ENCODE data around the gene TMPRSS2.

Gene TMPRSS2

GRCh38 chr21:41465176-41465781 lies 42.7 kb downstream of the TMPRSS2 start:
- H3K4me1 ChIP-seq: no peaks in the 10 kb centered on the region
- no peaks in the 10 kb centered on the region for H3K9me3 ChIP-seq
- DNase-seq (ENCODE audit: low spot score in 2 of 2): no peak
- no peaks in the 10 kb centered on the region for H3K27me3 ChIP-seq (ENCODE audit: low read depth)
- no peaks in the 10 kb centered on the region for H3K36me3 ChIP-seq (replicated peaks)
- H3K4me3 ChIP-seq: no peak overlapping the region
- in situ Hi-C loops (cut with MboI; ENCODE audit: low sequenced_read_pairs): no loop called here

GRCh38 chr21:41460578-41461527 lies 47.1 kb downstream of the TMPRSS2 start:
- no peaks in the 10 kb centered on the region for H3K36me3 ChIP-seq (replicated peaks)
- DNase-seq (ENCODE audit: low spot score in 2 of 2): no peak
- H3K4me3 ChIP-seq: no peak overlapping the region
- H3K4me1 ChIP-seq: no peaks in the 10 kb centered on the region
- H3K9me3 ChIP-seq: no peaks in the 10 kb centered on the region
- no peaks in the 10 kb centered on the region for H3K27me3 ChIP-seq (ENCODE audit: low read depth)
- in situ Hi-C loops (cut with MboI; ENCODE audit: low sequenced_read_pairs): no loop called here

- H3K4me3 ChIP-seq: no peak overlapping the region
- in situ Hi-C loops (cut with MboI; ENCODE audit: low sequenced_read_pairs): no loop called here
- H3K27me3 ChIP-seq (ENCODE audit: low read depth): no peaks in the 10 kb centered on the region
- DNase-seq (ENCODE audit: low spot score in 2 of 2): no peak
- no peaks in the 10 kb centered on the region for H3K36me3 ChIP-seq (replicated peaks)
- no peaks in the 10 kb centered on the region for H3K9me3 ChIP-seq
- H3K4me1 ChIP-seq: no peaks in the 10 kb centered on the region
Observed at GRCh38 chr21:41459884-41460534, 47.9 kb downstream of the TMPRSS2 start.

GRCh38 chr21:41458559-41458958 lies 49.4 kb downstream of the TMPRSS2 start:
- in situ Hi-C loops (cut with MboI; ENCODE audit: low sequenced_read_pairs): no loop called here
- no peaks in the 10 kb centered on the region for H3K4me1 ChIP-seq
- no peaks in the 10 kb centered on the region for H3K36me3 ChIP-seq (replicated peaks)
- no peak overlapping the region for H3K4me3 ChIP-seq
- DNase-seq (ENCODE audit: low spot score in 2 of 2): no peak
- no peaks in the 10 kb centered on the region for H3K9me3 ChIP-seq
- H3K27me3 ChIP-seq (ENCODE audit: low read depth): no peaks in the 10 kb centered on the region

GRCh38 chr21:41458121-41458520 lies 49.8 kb downstream of the TMPRSS2 start:
- no peaks in the 10 kb centered on the region for H3K9me3 ChIP-seq
- no peaks in the 10 kb centered on the region for H3K27me3 ChIP-seq (ENCODE audit: low read depth)
- H3K4me3 ChIP-seq: no peak overlapping the region
- in situ Hi-C loops (cut with MboI; ENCODE audit: low sequenced_read_pairs): no loop called here
- DNase-seq (ENCODE audit: low spot score in 2 of 2): no peak
- H3K36me3 ChIP-seq (replicated peaks): no peaks in the 10 kb centered on the region
- no peaks in the 10 kb centered on the region for H3K4me1 ChIP-seq

GRCh38 chr21:41453761-41454160 lies 54.2 kb downstream of the TMPRSS2 start:
- no peaks in the 10 kb centered on the region for H3K27me3 ChIP-seq (ENCODE audit: low read depth)
- no peaks in the 10 kb centered on the region for H3K36me3 ChIP-seq (replicated peaks)
- DNase-seq (ENCODE audit: low spot score in 2 of 2): no peak
- no peak overlapping the region for H3K4me3 ChIP-seq
- in situ Hi-C loops (cut with MboI; ENCODE audit: low sequenced_read_pairs): no loop called here
- no peaks in the 10 kb centered on the region for H3K4me1 ChIP-seq
- H3K9me3 ChIP-seq: no peaks in the 10 kb centered on the region

- Histone ChIP-seq H3K4me3 (no peak overlapping the region), H3K9me3 (no peaks in the 10 kb centered on the region), H3K4me1 (no peaks in the 10 kb centered on the region), H3K36me3 (replicated peaks) (no peaks in the 10 kb centered on the region), H3K27me3 (ENCODE audit: low read depth) (no peaks in the 10 kb centered on the region)
- DNase-seq (ENCODE audit: low spot score in 2 of 2): no peak
- in situ Hi-C loops (cut with MboI; ENCODE audit: low sequenced_read_pairs): no loop called here
Observed at GRCh38 chr21:41453198-41453597, 54.8 kb downstream of the TMPRSS2 start.

GRCh38 chr21:41451753-41452676 lies 55.9 kb downstream of the TMPRSS2 start:
- Histone ChIP-seq H3K9me3 (no peaks in the 10 kb centered on the region), H3K36me3 (replicated peaks) (no peaks in the 10 kb centered on the region), H3K4me3 (no peak overlapping the region), H3K27me3 (ENCODE audit: low read depth) (no peaks in the 10 kb centered on the region), H3K4me1 (no peaks in the 10 kb centered on the region)
- no peak for DNase-seq (ENCODE audit: low spot score in 2 of 2)
- in situ Hi-C loops (cut with MboI; ENCODE audit: low sequenced_read_pairs): no loop called here

GRCh38 chr21:41449613-41450012 lies 58.3 kb downstream of the TMPRSS2 start:
- Histone ChIP-seq H3K4me3 (no peak overlapping the region), H3K27me3 (ENCODE audit: low read depth) (no peaks in the 10 kb centered on the region), H3K9me3 (no peaks in the 10 kb centered on the region), H3K4me1 (no peaks in the 10 kb centered on the region), H3K36me3 (replicated peaks) (no peaks in the 10 kb centered on the region)
- no peak for DNase-seq (ENCODE audit: low spot score in 2 of 2)
- in situ Hi-C loops (cut with MboI; ENCODE audit: low sequenced_read_pairs): no loop called here

- DNase-seq (ENCODE audit: low spot score in 2 of 2): no peak
- Histone ChIP-seq H3K9me3 (no peaks in the 10 kb centered on the region), H3K36me3 (replicated peaks) (no peaks in the 10 kb centered on the region), H3K4me1 (no peaks in the 10 kb centered on the region), H3K27me3 (ENCODE audit: low read depth) (no peaks in the 10 kb centered on the region), H3K4me3 (no peak overlapping the region)
- in situ Hi-C loops (cut with MboI; ENCODE audit: low sequenced_read_pairs): no loop called here
Observed at GRCh38 chr21:41447356-41447755, 60.6 kb downstream of the TMPRSS2 start.

GRCh38 chr21:41446586-41446985 lies 61.4 kb downstream of the TMPRSS2 start:
- Histone ChIP-seq H3K4me1 (no peaks in the 10 kb centered on the region), H3K36me3 (replicated peaks) (no peaks in the 10 kb centered on the region), H3K9me3 (no peaks in the 10 kb centered on the region), H3K27me3 (ENCODE audit: low read depth) (no peaks in the 10 kb centered on the region), H3K4me3 (no peak overlapping the region)
- in situ Hi-C loops (cut with MboI; ENCODE audit: low sequenced_read_pairs): no loop called here
- DNase-seq (ENCODE audit: low spot score in 2 of 2): no peak

GRCh38 chr21:41445465-41445862 lies 62.5 kb downstream of the TMPRSS2 start:
- in situ Hi-C loops (cut with MboI; ENCODE audit: low sequenced_read_pairs): no loop called here
- no peaks in the 10 kb centered on the region for H3K36me3 ChIP-seq (replicated peaks)
- no peaks in the 10 kb centered on the region for H3K9me3 ChIP-seq
- no peaks in the 10 kb centered on the region for H3K27me3 ChIP-seq (ENCODE audit: low read depth)
- no peak for DNase-seq (ENCODE audit: low spot score in 2 of 2)
- no peaks in the 10 kb centered on the region for H3K4me1 ChIP-seq
- H3K4me3 ChIP-seq: no peak overlapping the region

- no peaks in the 10 kb centered on the region for H3K27me3 ChIP-seq (ENCODE audit: low read depth)
- no peaks in the 10 kb centered on the region for H3K4me1 ChIP-seq
- no peaks in the 10 kb centered on the region; the same call in 1 of the 2 replicates for H3K9me3 ChIP-seq
- in situ Hi-C loops (cut with MboI; ENCODE audit: low sequenced_read_pairs): no loop called here
- H3K36me3 ChIP-seq (replicated peaks): no peaks in the 10 kb centered on the region
- DNase-seq (ENCODE audit: low spot score in 2 of 2): no peak
- H3K4me3 ChIP-seq: no peak overlapping the region
Observed at GRCh38 chr21:41444703-41445464, 63.1 kb downstream of the TMPRSS2 start.

Measured in HAP-1 (cell line).